CD14-positive monocyte (primary cell): Measurements from ENCODE around the gene CNIH2. TPM values are rescaled to one million over a fixed set of nuclear protein-coding genes. Genes with fewer than 3 reads are reported as not detected.

Source experiments
- DNase-seq, 3 donors: peaks; one replicate each; pipeline ENCODE4 v3.0.0-alpha.2; 2011 to 2022
- H2AFZ ChIP-seq: 2 replicates; pipeline ENCODE4 v1.6.0; 2012; ENCODE audit warnings: mild to moderate bottlenecking, low read depth, low read length, inconsistent platforms; ENCODE audit not compliant: insufficient read depth, poor library complexity, severe bottlenecking
- H3K27ac ChIP-seq, 2 donors: 1 replicate in 1 of 2; 2 replicates in 1 of 2; pipeline ENCODE4 v1.5.1; 2012 to 2013; ENCODE audit warnings: low read length in 2 of 2, control low read depth in 1 of 2, inconsistent platforms in 1 of 2, low read depth in 1 of 2, mild to moderate bottlenecking in 1 of 2
- H3K27me3 ChIP-seq, 2 donors: one replicate each; pipeline versions ENCODE4 v1.6.0 to v1.6.1; 2011 to 2013; ENCODE audit warnings: low read length in 2 of 2; ENCODE audit not compliant: control insufficient read depth in 2 of 2, insufficient read depth in 2 of 2
- H3K36me3 ChIP-seq, 2 donors: replicated peaks in 1 of 2; 1 replicate in 1 of 2; 2 replicates in 1 of 2; pipeline versions ENCODE4 v1.5.1 to v1.6.1; 2012 to 2013; ENCODE audit warnings: low read length in 2 of 2, control low read depth in 1 of 2, inconsistent platforms in 1 of 2, mild to moderate bottlenecking in 1 of 2; ENCODE audit not compliant: insufficient read depth in 2 of 2, control insufficient read depth in 1 of 2
- H3K4me1 ChIP-seq, 2 donors: 1 replicate in 1 of 2; 2 replicates in 1 of 2; pipeline versions ENCODE4 v1.5.1 to v1.6.1; 2012 to 2013; ENCODE audit warnings: low read length in 2 of 2, control low read depth in 1 of 2, inconsistent platforms in 1 of 2, mild to moderate bottlenecking in 1 of 2, moderate library complexity in 1 of 2; ENCODE audit not compliant: insufficient read depth in 2 of 2, control insufficient read depth in 1 of 2
- H3K4me2 ChIP-seq: replicated peaks from 2 replicates; pipeline ENCODE3; 2012; ENCODE audit warnings: low read length, moderate library complexity, mild to moderate bottlenecking; ENCODE audit not compliant: poor library complexity, severe bottlenecking; ENCODE audit errors: extremely low read depth
- H3K4me3 ChIP-seq, 3 experiments: fragments of 200-600 bp in 1 of 3; sonication (generic) in 1 of 3; replicated peaks in 1 of 3; 1 replicate in 2 of 3; 2 replicates in 1 of 3; pipeline ENCODE4 v1.5.1; 2011 to 2013; ENCODE audit warnings: low read length in 3 of 3, mild to moderate bottlenecking in 3 of 3, control low read depth in 2 of 3, low read depth in 2 of 3, inconsistent platforms in 1 of 3, moderate library complexity in 1 of 3
- H3K79me2 ChIP-seq: 2 replicates; pipeline ENCODE4 v1.6.0; 2012; ENCODE audit warnings: mild to moderate bottlenecking, control low read depth, inconsistent platforms, low read length, moderate library complexity; ENCODE audit not compliant: insufficient read depth
- H3K9ac ChIP-seq: 2 replicates; pipeline ENCODE4 v1.6.0; 2017; ENCODE audit warnings: low read length, mild to moderate bottlenecking; ENCODE audit not compliant: insufficient read depth, poor library complexity, severe bottlenecking
- H3K9me3 ChIP-seq, 2 donors: replicated peaks in 1 of 2; 1 replicate in 1 of 2; 2 replicates in 1 of 2; pipeline versions ENCODE4 v1.5.1 to v1.6.1; 2012 to 2013; ENCODE audit warnings: low read length in 2 of 2, control low read depth in 1 of 2; ENCODE audit not compliant: control insufficient read depth in 1 of 2, insufficient read depth in 1 of 2
- H4K20me1 ChIP-seq: 2 replicates; pipeline ENCODE4 v1.6.0; 2012; ENCODE audit warnings: mild to moderate bottlenecking, low read length, control low read depth, moderate library complexity; ENCODE audit not compliant: insufficient read depth
- H3K27ac Mint-ChIP-seq, 7 donors: one replicate each; pipeline ENCODE4 v1.8.0; 2020; ENCODE audit warnings: mild to moderate bottlenecking in 7 of 7, mixed read lengths in 7 of 7, moderate library complexity in 6 of 7, inconsistent platforms in 2 of 7
- H3K27me3 Mint-ChIP-seq, 3 donors: one replicate each; pipeline ENCODE4 v1.8.0; 2021 to 2022; ENCODE audit warnings: low read depth in 3 of 3, mild to moderate bottlenecking in 3 of 3, mixed read lengths in 3 of 3, moderate library complexity in 3 of 3, inconsistent platforms in 1 of 3
- H3K36me3 Mint-ChIP-seq, 2 donors: one replicate each; pipeline ENCODE4 v1.8.0; 2020; ENCODE audit warnings: mixed read lengths in 2 of 2, inconsistent platforms in 1 of 2, mild to moderate bottlenecking in 1 of 2
- H3K4me1 Mint-ChIP-seq: one replicate; pipeline ENCODE4 v1.8.0; 2020; ENCODE audit warnings: mild to moderate bottlenecking, mixed read lengths
- H3K4me3 Mint-ChIP-seq, 2 donors: one replicate each; pipeline ENCODE4 v1.8.0; 2020; ENCODE audit warnings: mild to moderate bottlenecking in 2 of 2, mixed read lengths in 2 of 2, moderate library complexity in 1 of 2
- H3K9me3 Mint-ChIP-seq, 7 donors: one replicate each; pipeline ENCODE4 v1.8.0; 2020 to 2022; ENCODE audit warnings: mixed read lengths in 7 of 7, mild to moderate bottlenecking in 6 of 7, moderate library complexity in 6 of 7, inconsistent platforms in 2 of 7
- WGBS: methylation state at CpG from one replicate; pipeline ENCODE4 v1.1.5; 2013; ENCODE audit warnings: missing lambda C conversion rate; ENCODE audit not compliant: insufficient coverage; 5-methylcytosine and 5-hydroxymethylcytosine counted together
- intact Hi-C, 2 donors: fragments of 100-400 bp; cut with micrococcal nuclease; formaldehyde crosslinking; loops; one replicate each; pipeline versions ENCODE4 v1.15.0 to v1.15.1; 2023
- polyA plus RNA-seq, 3 donors: library from polyadenylated mRNA; depleted of rRNA in 1 of 3; unstranded in 2 of 3; stranded (reverse) in 1 of 3; fragments of 300-500 nt in 2 of 3; fragments of >200 nt in 1 of 3; fragmentation: Illumina TruSeq in 2 of 3; gene quantifications; 1 replicate in 2 of 3; 2 replicates in 1 of 3; pipeline ENCODE4 v1.2.3, GENCODE V29; 2012 to 2021
- TF ChIP-seq, protein P1 (sequence below): fragments of 200-600 bp; IDR thresholded peaks from one replicate; pipeline ENCODE4 v1.8.0; 2022; ENCODE audit warnings: antibody characterized with exemption, mild to moderate bottlenecking

CNIH2 gene
- polyA plus RNA-seq, 3 donors = 1.2 TPM; not detected in 2

DNA sequence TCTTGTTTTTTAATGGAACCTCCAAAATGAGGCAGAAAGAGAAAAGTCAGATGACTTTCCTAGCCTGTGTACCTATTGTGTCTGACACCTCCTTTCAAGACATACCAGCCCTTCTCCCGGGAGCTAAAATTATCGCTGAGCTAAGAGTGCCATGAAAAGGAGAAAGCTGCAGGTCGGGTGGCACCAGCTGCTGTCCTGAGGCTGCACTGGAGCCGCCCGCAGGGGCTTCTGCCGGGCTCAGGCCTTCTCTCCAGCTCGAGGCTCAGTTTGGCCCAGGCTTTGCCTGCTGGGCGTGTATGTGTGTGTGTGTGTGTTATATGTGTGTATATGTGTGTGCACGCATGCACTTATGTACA, 37.2 kb upstream of the CNIH2 start:
- TF ChIP-seq, protein P1, sequence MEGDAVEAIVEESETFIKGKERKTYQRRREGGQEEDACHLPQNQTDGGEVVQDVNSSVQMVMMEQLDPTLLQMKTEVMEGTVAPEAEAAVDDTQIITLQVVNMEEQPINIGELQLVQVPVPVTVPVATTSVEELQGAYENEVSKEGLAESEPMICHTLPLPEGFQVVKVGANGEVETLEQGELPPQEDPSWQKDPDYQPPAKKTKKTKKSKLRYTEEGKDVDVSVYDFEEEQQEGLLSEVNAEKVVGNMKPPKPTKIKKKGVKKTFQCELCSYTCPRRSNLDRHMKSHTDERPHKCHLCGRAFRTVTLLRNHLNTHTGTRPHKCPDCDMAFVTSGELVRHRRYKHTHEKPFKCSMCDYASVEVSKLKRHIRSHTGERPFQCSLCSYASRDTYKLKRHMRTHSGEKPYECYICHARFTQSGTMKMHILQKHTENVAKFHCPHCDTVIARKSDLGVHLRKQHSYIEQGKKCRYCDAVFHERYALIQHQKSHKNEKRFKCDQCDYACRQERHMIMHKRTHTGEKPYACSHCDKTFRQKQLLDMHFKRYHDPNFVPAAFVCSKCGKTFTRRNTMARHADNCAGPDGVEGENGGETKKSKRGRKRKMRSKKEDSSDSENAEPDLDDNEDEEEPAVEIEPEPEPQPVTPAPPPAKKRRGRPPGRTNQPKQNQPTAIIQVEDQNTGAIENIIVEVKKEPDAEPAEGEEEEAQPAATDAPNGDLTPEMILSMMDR = no peak
- intact Hi-C loops = no loop called here
- H3K4me2 ChIP-seq = no peak overlapping the region
- Mint-ChIP-seq H3K9me3 (no peaks in the 10 kb centered on the region), H3K36me3 (peaks cover 72 to 79% of the 10 kb centered on the region in 2 donors), H3K27ac (peak overlapping the region in 1 of 7 donors; percentile 68), H3K4me1 (no peaks in the 10 kb centered on the region), H3K4me3 (no peak overlapping the region), H3K27me3 (peaks cover 0 to 2% (median 0%) of the 10 kb centered on the region in 3 donors)
- H3K36me3 ChIP-seq = peaks cover 63 to 89% of the 10 kb centered on the region in 2 donors
- no peaks in the 10 kb centered on the region for H3K9me3 ChIP-seq
- WGBS = 88% methylated on average over 6 of the region's 9 CpGs
- H3K9ac ChIP-seq = no peak overlapping the region
- H3K4me3 ChIP-seq = no peak overlapping the region
- H3K27me3 ChIP-seq = no peaks in the 10 kb centered on the region
- H2AFZ ChIP-seq = no peak overlapping the region
- no peak overlapping the region for H3K27ac ChIP-seq
- no peak for DNase-seq
- H3K79me2 ChIP-seq = no peaks in the 10 kb centered on the region
- no peaks in the 10 kb centered on the region for H3K4me1 ChIP-seq
- no peaks in the 10 kb centered on the region for H4K20me1 ChIP-seq

DNA sequence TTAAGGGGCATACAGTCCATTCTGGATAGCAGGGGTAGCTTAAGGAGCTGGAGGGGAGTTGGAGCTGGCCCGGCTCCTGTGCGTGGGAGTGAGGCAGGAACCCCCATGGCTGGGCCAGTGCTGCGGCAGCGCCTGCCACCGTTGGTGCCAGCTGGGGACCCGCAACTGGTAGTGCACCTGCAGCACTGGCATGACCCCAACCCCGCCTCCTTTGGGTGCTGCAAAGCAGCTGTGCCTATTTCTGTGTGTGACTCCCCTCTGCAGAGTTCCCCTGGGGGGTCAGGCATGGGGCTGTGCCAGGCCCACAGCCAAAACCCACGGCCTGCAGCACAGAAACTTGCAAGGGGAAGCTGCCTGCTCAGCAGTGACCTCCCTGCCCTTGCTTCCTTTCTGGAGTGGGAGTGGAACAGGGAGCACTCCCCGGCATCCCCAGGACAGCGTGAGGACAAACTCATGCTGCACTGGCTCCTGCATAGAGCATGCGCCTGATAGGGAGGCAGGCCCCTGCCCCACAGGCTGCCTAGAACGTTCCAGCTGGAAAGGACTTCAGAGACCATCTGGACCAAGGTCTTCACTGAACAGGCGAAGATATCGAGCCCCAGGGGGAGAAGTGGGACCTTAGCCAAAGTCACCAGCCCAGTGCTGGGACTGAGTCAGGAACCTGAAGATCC, 35.7 kb upstream of the CNIH2 start:
- Mint-ChIP-seq H3K4me3 (no peak overlapping the region), H3K9me3 (no peaks in the 10 kb centered on the region), H3K27me3 (peaks cover 0 to 2% (median 1%) of the 10 kb centered on the region in 3 donors), H3K4me1 (no peaks in the 10 kb centered on the region), H3K27ac (no peak overlapping the region), H3K36me3 (peaks cover 75 to 82% of the 10 kb centered on the region in 2 donors)
- DNase-seq = no peak
- 90% methylated on average over 14 of the region's 14 CpGs for WGBS
- intact Hi-C loops = no loop called here
- H3K4me3 ChIP-seq = no peak overlapping the region
- H3K27ac ChIP-seq = no peak overlapping the region
- H3K9me3 ChIP-seq = no peaks in the 10 kb centered on the region
- H3K27me3 ChIP-seq = no peaks in the 10 kb centered on the region
- H3K36me3 ChIP-seq = peaks cover 58 to 79% of the 10 kb centered on the region in 2 donors
- no peak overlapping the region for H3K9ac ChIP-seq
- TF ChIP-seq, protein P1 = no peak
- H4K20me1 ChIP-seq = no peaks in the 10 kb centered on the region
- no peak overlapping the region for H3K4me2 ChIP-seq
- H2AFZ ChIP-seq = no peak overlapping the region
- H3K4me1 ChIP-seq = no peaks in the 10 kb centered on the region
- H3K79me2 ChIP-seq = no peaks in the 10 kb centered on the region
